OCI-M1 (cell line): ENCODE results near the gene RTCA.
"Not testable (repeated sequence)": the region's sequence is repeated elsewhere in the genome, so short reads cannot be mapped to it uniquely, and the experiment has no call there.

ENCODE experiments used
- DNase-seq: peaks from one replicate; lab custom pipeline; 2025; lab: John Stamatoyannopoulos, UW

RTCA gene

DNA sequence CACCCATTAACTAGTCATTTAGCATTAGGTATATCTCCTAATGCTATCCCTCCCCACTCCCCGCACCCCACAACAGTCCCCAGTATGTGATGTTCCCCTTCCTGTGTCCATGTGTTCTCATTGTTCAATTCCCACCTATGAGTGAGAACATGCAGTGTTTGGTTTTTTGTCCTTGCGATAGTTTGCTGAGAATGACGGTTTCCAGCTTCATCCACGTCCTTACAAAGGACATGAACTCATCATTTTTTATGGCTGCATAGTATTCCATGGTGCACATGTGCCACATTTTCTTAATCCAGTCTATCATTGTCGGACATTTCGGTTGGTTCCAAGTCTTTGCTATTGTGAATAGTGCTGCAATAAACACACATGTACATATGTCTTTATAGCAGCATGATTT lies 7.6 kb upstream of the RTCA start:
- not testable (repeated sequence) for DNase-seq

DNA sequence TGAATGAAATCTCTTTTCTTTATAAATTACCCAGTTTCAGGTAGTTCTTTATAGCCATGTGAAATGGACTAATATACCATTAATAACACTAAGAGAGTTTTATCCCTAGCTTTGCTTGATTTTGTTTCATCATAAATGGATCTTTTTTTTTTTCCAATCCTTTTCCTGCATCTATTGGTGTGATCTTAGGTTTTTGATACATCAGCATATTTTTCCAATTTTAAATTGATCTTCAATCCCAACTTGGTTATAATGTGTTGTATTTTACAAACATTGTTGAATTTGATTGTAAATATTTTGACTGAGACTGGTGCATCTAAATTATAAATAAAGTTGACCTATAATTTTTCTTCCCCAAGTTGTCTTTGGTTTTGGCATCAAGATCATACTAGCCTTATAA lies 4.3 kb upstream of the RTCA start:
- no peak for DNase-seq

DNA sequence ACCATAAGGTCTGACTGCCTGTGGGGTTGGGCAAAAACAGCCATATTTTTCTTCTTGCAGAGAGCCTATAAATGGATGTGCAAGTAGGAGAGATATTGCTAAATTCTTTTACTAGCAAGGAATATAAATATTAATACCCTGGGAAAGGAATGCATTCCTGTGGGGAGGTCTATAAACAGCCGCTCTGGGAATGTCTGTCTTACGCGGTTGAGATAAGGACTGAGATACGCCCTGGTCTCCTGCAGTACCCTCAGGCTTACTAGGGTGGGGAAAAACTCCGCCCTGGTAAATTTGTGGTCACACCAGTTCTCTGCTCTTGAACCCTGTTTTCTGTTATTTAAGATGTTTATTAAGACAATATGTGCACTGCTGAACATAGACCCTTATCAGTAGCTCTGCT lies 1.9 kb upstream of the RTCA start:
- not testable (repeated sequence) for DNase-seq

DNA sequence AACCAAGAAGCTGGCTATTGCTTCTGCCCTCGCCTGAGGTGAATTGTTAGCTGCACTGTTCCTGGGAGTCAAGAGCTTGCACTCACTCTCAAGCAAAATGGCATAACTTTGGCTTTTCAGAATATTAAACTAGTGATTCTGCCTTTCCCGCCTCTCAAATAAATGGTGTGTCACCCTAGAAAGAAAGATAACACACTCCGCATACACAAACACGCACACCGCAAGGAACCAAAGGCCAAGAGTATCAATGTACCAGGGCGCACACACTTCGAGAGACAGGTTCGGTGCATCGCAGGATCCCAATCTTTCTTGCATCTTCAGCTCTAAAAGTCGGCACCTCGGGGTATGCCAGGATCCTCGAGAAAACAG lies 470 bp upstream of the RTCA start:
- DNase-seq = peak; percentile 82

DNA sequence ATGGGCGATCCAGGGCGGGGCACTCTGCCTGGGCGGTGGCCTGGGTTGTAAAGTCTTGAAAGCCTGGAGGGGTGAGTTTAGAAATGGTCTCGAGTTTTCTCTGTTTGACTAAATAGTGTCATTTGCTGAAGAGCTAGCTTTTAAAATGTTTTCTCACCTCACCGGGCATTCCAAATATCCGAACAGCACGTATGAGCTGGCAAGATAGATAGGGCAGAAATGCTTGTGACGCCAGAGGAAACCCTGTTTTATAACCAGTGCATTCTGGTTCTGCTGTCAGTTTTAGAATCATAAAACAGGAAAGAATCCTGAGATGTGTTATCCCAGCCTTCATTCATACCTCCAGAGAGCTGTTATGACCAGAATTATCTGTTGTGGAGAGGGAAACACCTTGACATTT lies 725 bp downstream of the RTCA start:
- peak; percentile 34 for DNase-seq

DNA sequence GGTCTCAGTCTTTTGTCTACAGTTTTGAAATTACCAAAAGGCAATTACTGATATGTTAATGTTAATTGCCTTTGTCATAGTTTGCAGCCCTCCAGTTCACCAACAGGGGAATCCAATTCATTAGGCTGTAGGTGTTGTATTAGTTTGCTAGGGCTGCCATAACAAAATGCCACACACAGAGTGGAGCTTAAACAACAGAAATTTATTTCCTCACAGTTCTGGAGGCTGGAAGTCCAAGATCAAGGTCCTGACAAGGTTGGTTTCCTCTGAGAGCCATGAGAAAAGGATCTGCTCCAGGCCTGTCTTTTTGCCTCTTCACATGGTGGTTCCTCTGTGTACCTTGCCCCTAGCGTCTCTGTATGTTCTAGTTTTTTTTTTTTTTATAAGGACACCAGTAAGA lies 1.3 kb downstream of the RTCA start:
- DNase-seq = no peak

DNA sequence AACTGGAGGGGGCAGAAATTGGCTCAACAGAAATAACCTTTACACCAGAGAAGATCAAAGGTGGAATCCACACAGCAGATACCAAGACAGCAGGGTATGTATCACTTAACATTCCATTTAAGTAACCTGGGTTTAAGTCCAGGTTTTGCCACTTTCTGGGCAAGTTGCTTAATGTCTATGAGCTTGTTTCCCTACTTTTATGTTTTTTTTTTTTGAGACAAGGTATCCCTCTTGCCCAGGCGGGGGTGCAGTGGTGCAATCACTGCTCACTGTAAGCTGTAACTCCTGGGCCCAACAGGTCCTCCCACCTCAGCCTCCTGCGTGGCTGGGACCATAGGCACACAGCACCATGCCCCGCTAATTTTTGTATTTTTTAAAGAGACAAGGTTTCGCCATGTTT lies 2.2 kb downstream of the RTCA start:
- no peak for DNase-seq

DNA sequence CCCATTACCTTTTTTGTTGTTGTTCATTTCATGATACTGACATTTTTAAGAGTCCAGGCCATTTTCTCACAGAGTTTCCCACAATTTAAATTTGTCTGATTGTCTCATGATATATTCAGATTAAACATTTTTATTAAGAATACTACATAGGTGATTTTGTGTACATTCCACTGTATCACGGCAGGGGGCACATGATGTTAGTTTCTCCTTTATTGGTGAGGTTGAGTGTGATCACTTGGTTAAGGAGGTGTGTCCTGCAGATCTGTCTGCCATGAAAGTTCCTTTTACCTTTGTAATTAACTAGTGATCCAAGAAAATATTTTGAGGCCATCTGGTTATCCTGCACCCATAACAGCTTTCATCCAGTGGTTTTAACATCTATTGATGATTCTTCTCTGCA lies 11.8 kb downstream of the RTCA start:
- DNase-seq = peak; percentile 27

DNA sequence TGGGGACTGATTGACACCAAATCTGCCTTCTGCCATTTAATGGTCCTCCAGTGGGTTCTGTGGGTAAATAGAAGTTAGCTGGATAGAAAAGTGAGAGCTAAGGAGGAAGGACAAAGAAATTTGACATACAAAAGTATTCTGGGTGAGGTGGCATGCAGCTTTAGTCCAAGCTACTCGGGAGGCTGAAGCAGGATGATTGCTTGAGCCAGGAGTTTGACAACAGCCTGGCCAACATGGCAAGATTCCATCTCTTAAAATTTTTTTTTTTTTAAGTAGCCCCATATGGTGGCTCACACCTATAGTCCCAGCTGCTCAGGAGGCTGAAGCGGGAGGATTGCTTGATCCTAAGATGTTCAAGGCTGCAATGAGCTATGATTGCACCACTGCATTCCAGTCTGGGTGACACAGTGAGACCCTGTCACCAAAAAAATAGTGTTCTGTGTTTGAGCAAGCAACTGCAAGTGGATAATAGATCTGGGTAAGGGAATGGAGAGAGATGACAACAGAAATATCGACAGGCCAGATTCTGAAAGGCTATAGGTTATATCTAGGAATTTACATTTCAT lies 13.4 kb downstream of the RTCA start:
- DNase-seq = no peak

DNA sequence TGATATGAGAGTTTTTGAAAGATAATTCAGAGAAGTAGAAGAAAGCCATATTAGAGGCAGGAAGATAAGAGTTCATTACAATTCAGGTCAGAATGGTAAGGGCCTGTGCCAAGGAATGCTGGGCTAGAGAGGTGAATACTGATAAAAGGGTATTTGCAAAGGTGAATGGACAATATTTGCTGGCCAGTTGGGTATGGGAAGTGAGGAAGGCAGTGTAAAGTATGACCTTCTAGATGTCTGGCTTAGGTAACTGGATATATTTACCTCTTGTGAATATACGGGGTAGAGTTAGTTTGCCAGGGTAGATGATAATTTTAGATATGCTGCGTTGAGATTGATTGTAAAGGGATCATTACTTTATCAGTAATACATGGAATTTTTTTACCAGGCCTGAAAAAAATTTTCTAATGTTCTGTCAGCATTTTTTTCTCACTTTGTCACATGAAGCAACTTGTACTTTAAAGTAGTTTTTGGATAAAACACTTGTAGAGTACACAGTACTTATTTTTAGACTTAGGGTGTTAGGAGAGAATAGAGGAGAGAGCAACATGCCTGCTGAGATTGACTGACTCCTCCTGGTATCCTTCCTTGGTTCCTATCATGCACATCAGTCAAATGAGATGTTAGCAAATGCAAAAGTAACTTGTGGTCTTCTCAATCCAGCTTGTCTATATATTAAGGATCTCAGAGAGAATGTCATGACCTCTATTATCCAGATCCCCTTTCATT lies 14.1 kb downstream of the RTCA start:
- no peak for DNase-seq

DNA sequence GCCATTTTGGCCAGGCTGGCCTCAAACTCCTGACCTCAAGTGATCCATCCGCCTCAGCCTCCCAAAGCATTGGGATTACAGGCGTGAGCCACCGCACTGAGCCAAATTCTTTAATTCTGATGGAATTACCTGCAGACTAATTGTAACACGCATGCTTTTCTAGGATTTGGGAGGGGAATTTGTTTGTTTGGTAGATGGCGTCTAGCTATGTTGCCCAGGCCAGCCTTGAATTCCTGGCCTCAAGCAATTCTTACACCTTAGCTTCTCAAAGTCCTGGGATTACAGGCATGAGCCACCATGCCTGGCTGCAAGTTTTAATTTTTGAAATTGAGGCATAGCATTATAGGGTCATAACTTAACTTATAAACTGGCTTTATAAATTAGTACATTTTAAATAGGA lies 18.6 kb downstream of the RTCA start:
- no peak for DNase-seq

DNA sequence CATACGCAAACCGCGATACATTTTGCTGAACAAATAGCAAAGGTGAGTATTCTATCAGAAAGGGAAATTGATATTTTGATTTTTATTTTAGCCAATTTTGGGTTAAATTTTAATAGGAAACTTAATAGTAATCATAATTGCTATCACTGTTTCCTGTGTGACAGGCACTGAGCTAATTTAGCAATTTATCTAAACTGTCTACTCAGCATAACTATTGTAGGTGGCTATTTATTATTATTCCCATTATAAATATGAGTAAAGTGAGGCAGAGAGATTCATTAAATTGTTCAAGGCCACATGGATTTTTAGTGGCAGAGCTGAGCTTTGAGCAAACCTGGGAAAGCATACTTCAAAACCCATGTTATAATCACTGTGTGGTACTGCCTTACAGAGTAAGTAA lies 21.1 kb downstream of the RTCA start:
- DNase-seq = no peak

DNA sequence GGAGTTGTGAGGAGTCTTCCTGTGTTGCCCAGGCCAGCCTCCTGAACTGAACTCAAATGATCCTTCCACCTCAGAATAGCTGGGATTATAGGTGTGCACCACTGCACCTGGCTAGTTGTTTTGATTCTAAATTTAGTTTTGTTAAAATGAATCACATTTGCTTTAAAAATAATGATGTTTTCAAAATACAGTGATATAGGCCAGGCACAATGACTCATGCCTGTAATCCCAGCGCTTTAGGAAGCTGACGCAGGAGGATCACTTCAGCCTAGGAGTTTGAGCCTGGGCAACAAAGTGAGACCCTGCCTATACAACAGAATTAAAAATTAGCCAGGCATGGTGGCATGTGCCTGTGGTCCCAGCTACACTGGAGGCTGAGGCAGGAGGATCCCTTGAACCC lies 24.3 kb downstream of the RTCA start:
- DNase-seq = no peak

DNA sequence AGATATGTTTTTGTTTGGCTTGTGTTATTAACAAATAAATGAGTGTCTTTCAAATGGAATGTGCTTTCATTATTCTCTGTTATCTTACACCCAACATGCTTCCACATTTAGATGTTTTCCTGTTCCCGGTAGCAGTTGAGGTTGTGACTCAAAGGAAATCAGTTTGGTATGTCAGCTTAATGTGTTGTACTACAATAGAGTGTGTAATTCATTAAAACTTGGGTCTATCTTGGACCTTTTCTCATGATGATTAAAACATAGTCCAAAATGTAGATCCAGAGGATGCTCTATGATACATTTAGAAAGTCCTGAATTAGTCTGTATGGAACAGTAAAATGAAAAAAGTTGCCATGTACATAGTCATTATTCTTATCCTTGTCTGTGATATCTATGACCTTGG lies 26.7 kb downstream of the RTCA start:
- no peak for DNase-seq

DNA sequence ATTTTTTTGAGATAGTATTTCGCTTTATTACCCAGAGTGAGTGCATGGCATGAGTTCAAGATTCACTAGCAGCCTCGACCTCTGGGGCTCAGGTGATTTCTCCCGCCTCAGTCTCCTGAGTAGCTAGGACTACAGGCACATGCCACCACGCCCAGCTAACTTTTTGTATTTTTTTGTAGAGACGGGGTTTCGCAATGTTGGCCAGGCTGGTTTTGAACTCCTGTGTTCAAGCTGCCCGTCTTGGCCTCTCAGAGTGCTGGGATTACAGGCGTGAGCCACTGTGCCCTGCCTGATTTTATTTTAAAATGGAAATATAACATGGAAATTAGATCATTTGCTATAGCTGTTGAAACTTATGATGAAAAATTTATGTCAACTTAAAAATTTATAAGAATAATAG lies 30.1 kb downstream of the RTCA start:
- no peak for DNase-seq

DNA sequence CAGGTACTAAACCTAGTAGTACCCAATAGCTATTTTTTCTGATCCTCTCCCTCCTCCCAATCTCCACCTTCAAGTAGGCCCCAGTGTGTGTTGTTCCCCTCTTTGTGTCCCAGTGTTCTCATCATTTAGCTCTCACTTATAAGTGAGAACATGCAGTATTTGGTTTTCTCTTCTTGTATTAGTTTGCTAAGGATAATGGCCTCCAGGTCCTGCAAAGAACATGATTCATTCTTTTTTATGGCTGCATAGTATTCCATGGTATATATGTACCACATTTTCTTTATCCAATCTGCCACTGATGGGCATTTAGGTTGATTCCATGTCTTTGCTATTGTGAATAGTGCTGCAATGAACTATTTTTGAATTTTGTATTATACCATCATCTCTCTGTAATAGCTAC lies 31.0 kb downstream of the RTCA start:
- DNase-seq = not testable (repeated sequence)

DNA sequence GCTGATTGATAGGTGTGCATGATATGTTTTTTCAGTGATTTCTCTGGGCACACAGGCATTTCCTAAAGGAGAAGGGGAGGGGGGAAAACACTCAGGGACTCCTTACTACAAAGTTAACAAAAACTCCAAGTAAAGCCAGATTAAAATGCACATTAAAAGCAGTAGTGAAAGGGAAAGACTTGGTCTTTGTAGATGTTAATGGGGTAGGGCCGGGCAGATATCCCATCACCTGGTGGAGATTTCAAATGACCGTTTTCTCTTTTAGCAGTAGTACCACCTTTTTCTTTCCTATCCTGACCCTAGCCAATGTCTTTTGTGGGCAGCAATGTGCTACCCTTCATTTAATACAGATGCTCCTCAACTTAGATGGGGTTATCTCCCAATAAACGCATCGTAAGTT lies 32.5 kb downstream of the RTCA start:
- DNase-seq = no peak

DNA sequence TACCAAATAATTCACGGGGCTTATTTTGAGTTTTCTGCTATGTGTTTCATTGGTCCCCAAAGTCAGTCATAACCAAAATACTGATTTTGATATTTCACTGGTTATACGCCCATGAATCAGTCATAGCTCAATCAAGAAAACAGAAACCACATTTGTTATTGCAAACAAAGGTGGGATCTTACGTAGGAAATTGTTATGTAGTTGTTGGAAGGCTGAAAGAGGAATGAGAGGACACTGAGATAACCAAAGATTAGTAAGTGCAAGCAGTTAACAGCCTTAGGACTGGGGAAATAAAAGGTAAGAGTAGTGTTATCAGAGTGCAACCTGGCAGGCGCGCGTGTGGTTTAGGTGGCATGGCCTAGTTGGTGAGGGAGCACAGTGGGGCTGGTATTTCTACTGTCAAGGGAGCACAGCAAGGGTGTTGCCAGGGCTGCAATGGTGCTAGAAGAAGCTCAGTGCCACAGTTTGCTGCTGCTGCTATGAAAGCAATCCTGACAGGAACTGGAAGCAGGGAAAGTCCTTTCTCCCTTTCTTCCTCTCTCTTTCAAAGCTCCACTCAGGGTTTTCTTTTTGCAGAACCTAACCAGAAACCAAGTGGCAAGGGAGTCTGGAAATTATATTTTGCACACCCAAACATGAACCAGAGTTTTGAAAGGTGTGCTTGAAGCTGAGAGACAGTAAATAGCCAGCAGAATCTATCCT lies 33.7 kb downstream of the RTCA start:
- DNase-seq = peak; percentile 20

DNA sequence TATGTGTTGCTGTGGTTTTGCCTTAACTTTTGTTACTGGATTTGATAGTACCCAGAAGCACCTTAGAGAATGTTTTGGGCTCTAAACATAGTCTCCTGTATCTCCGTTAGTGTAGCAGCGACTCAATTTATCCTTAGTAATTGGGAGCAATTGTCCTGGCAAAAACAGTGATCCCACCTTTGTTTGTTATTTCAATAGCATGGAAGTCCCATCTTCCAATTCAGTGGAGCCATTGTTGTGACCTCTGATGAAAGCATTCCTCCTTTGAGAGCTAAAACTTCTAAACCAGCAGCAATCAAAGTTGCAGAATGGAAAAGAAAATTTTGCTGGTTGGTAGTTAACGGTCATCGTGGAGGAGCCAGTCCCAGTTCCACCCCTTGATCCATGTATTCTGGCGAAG lies 34.7 kb downstream of the RTCA start:
- no peak for DNase-seq

DNA sequence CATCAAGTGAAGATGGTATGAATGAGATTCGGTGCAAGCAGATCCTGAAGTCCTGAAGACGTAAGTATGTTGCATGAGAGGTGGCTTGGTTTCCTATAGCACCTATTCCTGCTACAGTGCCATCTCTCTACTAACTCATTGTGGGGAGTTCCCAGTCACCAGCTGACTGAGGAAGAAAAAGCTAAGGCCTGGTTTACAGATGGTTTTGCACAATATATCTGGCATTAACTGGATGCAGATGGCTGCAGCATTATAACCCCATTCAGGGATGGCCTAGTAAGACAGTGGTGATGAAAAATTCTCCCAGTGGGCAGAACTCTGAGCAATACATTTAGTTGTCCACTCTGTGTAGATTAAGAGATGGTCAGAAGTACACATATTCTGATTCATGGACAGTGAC lies 36.7 kb downstream of the RTCA start:
- DNase-seq = no peak

DNA sequence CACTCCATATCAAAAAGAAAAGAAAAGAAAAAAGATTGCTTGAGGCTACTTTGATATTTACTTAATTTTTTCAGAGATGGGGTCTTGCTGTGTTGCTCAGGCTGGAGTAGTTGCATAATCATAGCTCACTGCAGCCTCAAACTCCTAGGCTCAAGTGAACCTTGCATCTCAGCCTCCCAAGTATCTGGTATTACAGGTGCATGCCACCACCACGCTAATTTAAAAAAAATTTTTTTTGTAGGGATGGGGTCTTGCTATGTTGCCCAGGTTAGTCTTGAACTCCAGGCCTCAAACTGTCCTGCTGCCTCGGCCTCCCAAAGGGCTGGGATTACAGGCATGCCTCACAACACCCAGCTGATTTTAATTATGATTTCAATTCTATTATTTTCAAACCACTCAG lies 38.2 kb downstream of the RTCA start:
- no peak for DNase-seq

DNA sequence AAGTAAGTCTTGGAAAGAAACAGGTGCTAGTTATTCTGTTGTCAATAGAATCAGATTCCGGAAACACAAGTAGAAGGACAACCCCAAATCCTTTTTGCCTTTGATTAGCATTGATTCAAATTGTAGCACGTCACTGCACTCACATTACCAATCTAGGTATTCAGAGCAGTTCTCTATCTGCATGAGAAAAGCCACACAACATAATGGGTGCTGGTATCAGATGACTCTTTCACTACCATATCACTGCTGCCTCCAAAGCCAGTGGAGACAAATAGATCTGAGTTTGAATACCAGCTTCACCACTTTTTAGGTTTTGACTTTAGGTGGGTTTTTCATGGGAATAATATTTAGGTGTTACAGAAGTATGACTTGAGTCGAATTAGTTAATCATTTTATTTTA lies 38.9 kb downstream of the RTCA start:
- DNase-seq = no peak

DNA sequence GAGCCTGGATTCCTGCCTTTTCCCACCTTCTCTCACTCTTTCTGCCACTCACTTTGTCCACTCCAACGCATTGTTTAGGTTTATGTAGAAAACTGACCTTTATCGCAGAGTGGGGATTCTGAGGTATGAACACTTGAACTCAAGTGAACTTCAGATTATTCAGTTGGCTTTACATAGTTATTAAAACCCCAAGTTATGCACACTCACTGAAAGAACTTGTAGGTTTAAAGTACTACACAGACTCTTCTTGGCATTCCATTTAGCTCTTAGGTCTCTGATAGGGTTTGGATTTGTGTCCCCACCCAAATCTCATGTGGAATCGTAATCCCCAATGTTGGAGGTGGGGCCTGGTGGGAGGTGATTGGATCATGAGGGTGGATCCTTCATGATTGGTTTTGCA lies 39.9 kb downstream of the RTCA start:
- DNase-seq = no peak
